ENCODE results near the gene ERICH6B. TPM values are rescaled to one million over a fixed set of nuclear protein-coding genes. Genes with fewer than 3 reads are reported as not detected.

ERICH6B gene
- polyA plus RNA-seq, 1 of the 3 experiments (the other 2 are of a cell fraction) = not detected

DNA sequence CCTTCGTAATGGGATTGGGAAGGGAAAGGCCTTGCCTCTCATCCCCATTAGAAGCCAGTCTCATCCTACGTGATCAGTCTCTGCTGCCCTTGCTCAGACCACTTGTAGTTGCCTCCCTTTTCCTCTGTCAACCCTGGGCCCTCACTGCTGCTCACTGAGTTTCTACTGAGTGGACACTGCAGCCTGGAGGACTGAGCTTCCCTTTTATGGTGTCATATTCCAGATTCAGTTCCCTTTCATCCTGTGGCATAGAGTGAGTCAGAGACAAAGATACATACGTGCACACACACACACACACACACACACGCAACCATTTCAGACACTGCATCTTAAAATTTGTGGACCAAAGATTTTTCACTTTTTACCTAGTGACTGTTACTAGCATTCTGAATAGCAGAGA, 94.2 kb downstream of the ERICH6B start:
- Histone ChIP-seq H3K4me3 (ENCODE audit: low read depth in 2 of 2, low read length in 1 of 2) (no peak overlapping the region), H3K9ac (no peak overlapping the region), H3K4me1 (ENCODE audit: control insufficient read depth in 1 of 2, insufficient read depth in 2 of 2, low read depth in 1 of 2, low read length in 1 of 2) (peaks cover 0 to 3% of the 10 kb centered on the region in 2 experiments; a peak in 2 of 4 replicates), H3K27ac (ENCODE audit: low read depth in 2 of 2, low read length in 1 of 2) (no peak overlapping the region), H3K27me3 (ENCODE audit: insufficient read depth) (no peaks in the 10 kb centered on the region), H2AFZ (ENCODE audit: low read depth) (no peak overlapping the region), H3K36me3 (replicated peaks in 1 of 2; ENCODE audit: control insufficient read depth in 1 of 2, insufficient read depth in 2 of 2, low read length in 1 of 2) (peaks cover 73 to 77% of the 10 kb centered on the region in 2 experiments), H3K9me3 (no peaks in the 10 kb centered on the region), H3F3A (replicated peaks; ENCODE audit: insufficient read depth) (peaks cover 5% of the 10 kb centered on the region), H4K20me1 (ENCODE audit: insufficient read depth) (no peaks in the 10 kb centered on the region), H3K4me2 (no peak overlapping the region), H3K79me2 (ENCODE audit: insufficient read depth) (no peaks in the 10 kb centered on the region), H3K9me2 (no peaks in the 10 kb centered on the region)
- TF ChIP-seq TAF1 (IDR thresholded peaks at IDR 0.05; ENCODE audit: borderline replicate concordance, low read depth, low read length) = no peak
- no peak for TF ChIP-seq MEF2A (IDR thresholded peaks at IDR 0.05; ENCODE audit: borderline replicate concordance, low read depth)
- TF ChIP-seq ELF1 (IDR thresholded peaks at IDR 0.05) = no peak
- TF ChIP-seq, protein P1, sequence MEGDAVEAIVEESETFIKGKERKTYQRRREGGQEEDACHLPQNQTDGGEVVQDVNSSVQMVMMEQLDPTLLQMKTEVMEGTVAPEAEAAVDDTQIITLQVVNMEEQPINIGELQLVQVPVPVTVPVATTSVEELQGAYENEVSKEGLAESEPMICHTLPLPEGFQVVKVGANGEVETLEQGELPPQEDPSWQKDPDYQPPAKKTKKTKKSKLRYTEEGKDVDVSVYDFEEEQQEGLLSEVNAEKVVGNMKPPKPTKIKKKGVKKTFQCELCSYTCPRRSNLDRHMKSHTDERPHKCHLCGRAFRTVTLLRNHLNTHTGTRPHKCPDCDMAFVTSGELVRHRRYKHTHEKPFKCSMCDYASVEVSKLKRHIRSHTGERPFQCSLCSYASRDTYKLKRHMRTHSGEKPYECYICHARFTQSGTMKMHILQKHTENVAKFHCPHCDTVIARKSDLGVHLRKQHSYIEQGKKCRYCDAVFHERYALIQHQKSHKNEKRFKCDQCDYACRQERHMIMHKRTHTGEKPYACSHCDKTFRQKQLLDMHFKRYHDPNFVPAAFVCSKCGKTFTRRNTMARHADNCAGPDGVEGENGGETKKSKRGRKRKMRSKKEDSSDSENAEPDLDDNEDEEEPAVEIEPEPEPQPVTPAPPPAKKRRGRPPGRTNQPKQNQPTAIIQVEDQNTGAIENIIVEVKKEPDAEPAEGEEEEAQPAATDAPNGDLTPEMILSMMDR (IDR thresholded peaks at IDR 0.05) = no peak
- no peak for TF ChIP-seq FOXM1 (IDR thresholded peaks at IDR 0.05; ENCODE audit: low read depth)
- TF ChIP-seq, protein P2, sequence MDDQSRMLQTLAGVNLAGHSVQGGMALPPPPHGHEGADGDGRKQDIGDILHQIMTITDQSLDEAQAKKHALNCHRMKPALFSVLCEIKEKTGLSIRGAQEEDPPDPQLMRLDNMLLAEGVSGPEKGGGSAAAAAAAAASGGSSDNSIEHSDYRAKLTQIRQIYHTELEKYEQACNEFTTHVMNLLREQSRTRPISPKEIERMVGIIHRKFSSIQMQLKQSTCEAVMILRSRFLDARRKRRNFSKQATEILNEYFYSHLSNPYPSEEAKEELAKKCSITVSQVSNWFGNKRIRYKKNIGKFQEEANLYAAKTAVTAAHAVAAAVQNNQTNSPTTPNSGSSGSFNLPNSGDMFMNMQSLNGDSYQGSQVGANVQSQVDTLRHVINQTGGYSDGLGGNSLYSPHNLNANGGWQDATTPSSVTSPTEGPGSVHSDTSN (IDR thresholded peaks at IDR 0.05) = no peak
- no peak for TF ChIP-seq FOXJ3 (CRISPR knock-in tag; IDR thresholded peaks at IDR 0.05)
- TF ChIP-seq NFIC (IDR thresholded peaks at IDR 0.05; ENCODE audit: borderline replicate concordance) = no peak
- TF ChIP-seq EZH2phosphoT487 (IDR thresholded peaks at IDR 0.05; ENCODE audit: borderline replicate concordance, low read depth) = no peak
- no peak for TF ChIP-seq GABPA (IDR thresholded peaks at IDR 0.05; ENCODE audit: low read depth)
- TF ChIP-seq, protein P3, sequence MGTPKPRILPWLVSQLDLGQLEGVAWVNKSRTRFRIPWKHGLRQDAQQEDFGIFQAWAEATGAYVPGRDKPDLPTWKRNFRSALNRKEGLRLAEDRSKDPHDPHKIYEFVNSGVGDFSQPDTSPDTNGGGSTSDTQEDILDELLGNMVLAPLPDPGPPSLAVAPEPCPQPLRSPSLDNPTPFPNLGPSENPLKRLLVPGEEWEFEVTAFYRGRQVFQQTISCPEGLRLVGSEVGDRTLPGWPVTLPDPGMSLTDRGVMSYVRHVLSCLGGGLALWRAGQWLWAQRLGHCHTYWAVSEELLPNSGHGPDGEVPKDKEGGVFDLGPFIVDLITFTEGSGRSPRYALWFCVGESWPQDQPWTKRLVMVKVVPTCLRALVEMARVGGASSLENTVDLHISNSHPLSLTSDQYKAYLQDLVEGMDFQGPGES (IDR thresholded peaks at IDR 0.05; ENCODE audit: low read depth, low read length) = no peak
- TF ChIP-seq RFX5 (IDR thresholded peaks at IDR 0.05; ENCODE audit: low read length) = no peak
- TF ChIP-seq YY1 (IDR thresholded peaks at IDR 0.05; ENCODE audit: low read depth) = no peak
- no peak for TF ChIP-seq JUND (IDR thresholded peaks at IDR 0.05)
- TF ChIP-seq, protein P4, sequence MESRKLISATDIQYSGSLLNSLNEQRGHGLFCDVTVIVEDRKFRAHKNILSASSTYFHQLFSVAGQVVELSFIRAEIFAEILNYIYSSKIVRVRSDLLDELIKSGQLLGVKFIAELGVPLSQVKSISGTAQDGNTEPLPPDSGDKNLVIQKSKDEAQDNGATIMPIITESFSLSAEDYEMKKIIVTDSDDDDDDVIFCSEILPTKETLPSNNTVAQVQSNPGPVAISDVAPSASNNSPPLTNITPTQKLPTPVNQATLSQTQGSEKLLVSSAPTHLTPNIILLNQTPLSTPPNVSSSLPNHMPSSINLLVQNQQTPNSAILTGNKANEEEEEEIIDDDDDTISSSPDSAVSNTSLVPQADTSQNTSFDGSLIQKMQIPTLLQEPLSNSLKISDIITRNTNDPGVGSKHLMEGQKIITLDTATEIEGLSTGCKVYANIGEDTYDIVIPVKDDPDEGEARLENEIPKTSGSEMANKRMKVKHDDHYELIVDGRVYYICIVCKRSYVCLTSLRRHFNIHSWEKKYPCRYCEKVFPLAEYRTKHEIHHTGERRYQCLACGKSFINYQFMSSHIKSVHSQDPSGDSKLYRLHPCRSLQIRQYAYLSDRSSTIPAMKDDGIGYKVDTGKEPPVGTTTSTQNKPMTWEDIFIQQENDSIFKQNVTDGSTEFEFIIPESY (IDR thresholded peaks at IDR 0.05; ENCODE audit: borderline replicate concordance, low read depth) = no peak
- no peak for TF ChIP-seq FOSL2 (IDR thresholded peaks at IDR 0.05; ENCODE audit: borderline replicate concordance, low read depth)
- TF ChIP-seq POLR2AphosphoS5 (IDR thresholded peaks at IDR 0.05; ENCODE audit: low read depth, low read length) = no peak
- TF ChIP-seq GATA2 (CRISPR knock-in tag; IDR thresholded peaks at IDR 0.05) = no peak
- TF ChIP-seq NRF1 (IDR thresholded peaks at IDR 0.05; ENCODE audit: low read depth, low read length) = no peak
- no peak for DNase-seq
- 81% methylated on average over 4 of the region's 4 CpGs for WGBS (ENCODE audit: low lambda C conversion rate)
- POLR2A ChIA-PET = no interaction called here
- CTCF ChIA-PET = interaction anchor here (0.7 to 1.2 kb wide), 2 partner anchors 12 to 19 kb away, joined by 3 read pairs; no protein-coding TSS in a partner anchor

Data from SK-N-SH (cell line).